ENCODE results near the gene ACTRT2.

GRCh38 chr1:3011127-3011526 is 10.1 kb upstream of the ACTRT2 start:
- TF ChIP-seq POLR2AphosphoS5 (IDR thresholded peaks at IDR 0.05; ENCODE audit: low read depth, low read length) (no peak), POLR2A (IDR thresholded peaks at IDR 0.05; ENCODE audit: low read depth, low read length) (no peak), TAF1 (IDR thresholded peaks at IDR 0.05; ENCODE audit: low read depth, low read length) (no peak), SPI1 (IDR thresholded peaks at IDR 0.05; ENCODE audit: low read depth, low read length) (no peak), PAX5 (IDR thresholded peaks at IDR 0.05; ENCODE audit: insufficient read depth, low read length, severe bottlenecking) (no peak)
